Breast epithelium (tissue), 3 donors: ENCODE results near the gene DISP3.

Experiments
- CTCF ChIP-seq, 3 donors: fragments of 450-650 bp; IDR thresholded peaks; one replicate each; pipeline ENCODE4 v1.5.1; 2016 to 2017; ENCODE audit warnings: antibody characterized with exemption in 3 of 3, mild to moderate bottlenecking in 3 of 3, moderate library complexity in 3 of 3
- POLR2A ChIP-seq: fragments of 450-650 bp; IDR thresholded peaks from one replicate; pipeline ENCODE4 v1.6.1; 2016; ENCODE audit warnings: antibody characterized with exemption, mild to moderate bottlenecking, moderate library complexity
- POLR2AphosphoS5 ChIP-seq, 3 donors: sonication (generic); formaldehyde crosslinking; IDR thresholded peaks; one replicate each; pipeline ENCODE4 v1.6.1; 2017; ENCODE audit warnings: antibody characterized with exemption in 3 of 3

GRCh38 chr1:11533790-11534787 is 55.1 kb downstream of the DISP3 start:
- no peak for TF ChIP-seq POLR2A
- no peak for TF ChIP-seq CTCF (IDR thresholded peaks at IDR 0.05)
- no peak for TF ChIP-seq POLR2AphosphoS5 (IDR thresholded peaks at IDR 0.05)
